T-helper 1 cell treated with Interleukin-12 subunit alpha and Interleukin-12 subunit beta and Interleukin-4 antibody, amounts not matched to agents 30 μg/mL and 1 μg/mL, for 36 hours (primary cell): ENCODE measurements around the gene STAT6.

Experiments used
- H3K27ac Mint-ChIP-seq: one replicate; pipeline ENCODE4 v1.8.0; 2021; ENCODE audit warnings: mild to moderate bottlenecking, mixed read lengths
- H3K27me3 Mint-ChIP-seq: one replicate; pipeline ENCODE4 v1.8.0; 2021; ENCODE audit warnings: low read depth, mixed read lengths
- H3K36me3 Mint-ChIP-seq: one replicate; pipeline ENCODE4 v1.8.0; 2021; ENCODE audit warnings: low read depth, mixed read lengths
- H3K4me1 Mint-ChIP-seq: one replicate; pipeline ENCODE4 v1.8.0; 2021; ENCODE audit warnings: low read depth, mixed read lengths
- H3K4me3 Mint-ChIP-seq: one replicate; pipeline ENCODE4 v1.8.0; 2021; ENCODE audit warnings: mild to moderate bottlenecking, moderate library complexity, mixed read lengths
- H3K9me3 Mint-ChIP-seq: one replicate; pipeline ENCODE4 v1.8.0; 2021; ENCODE audit warnings: mixed read lengths

STAT6 gene

DNA sequence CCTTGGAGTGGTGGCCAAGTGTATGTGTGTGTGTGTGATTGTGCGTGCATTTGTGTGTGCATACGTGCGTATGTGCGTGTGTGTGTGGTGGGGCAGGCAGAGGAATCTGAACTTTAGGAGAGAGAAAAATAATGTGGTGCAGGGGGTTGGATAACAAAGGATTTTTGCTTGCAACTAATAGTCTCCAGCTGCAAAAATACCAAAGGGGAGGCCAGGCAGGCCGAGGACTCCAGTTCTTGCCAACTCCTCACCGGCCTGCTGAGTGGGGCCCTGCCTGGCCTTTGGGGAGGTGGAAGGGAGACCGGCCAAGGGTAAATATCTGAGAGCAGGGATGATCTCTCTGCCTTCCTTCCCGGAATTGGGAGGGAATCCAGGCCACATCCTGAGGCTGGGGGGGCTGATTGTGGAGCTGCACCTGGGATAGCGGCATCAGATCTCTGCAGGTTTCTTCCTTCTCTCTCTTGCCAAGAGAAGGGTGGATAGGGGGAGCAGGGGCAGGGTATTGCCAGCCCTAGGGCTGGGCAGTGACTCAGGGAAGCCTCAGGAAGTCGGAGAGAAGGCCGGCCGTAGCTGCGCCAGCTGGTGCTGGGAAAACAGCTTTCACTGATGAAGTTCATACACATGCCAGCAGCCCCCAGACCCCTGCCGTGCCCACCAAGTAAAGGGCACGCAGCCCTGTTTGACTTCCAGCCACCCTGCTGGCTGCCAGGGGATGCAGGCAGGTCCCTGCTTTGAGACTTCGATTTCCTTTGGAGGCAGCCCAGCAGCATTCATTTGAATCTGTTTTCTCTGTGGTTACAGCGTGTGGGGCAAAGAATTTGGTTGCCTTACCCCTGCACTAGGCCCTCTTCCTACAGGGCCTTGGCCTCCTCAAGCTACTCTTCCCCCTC is 40.8 kb upstream of the STAT6 start:
- Mint-ChIP-seq H3K4me3 (no peak overlapping the region), H3K9me3 (no peaks in the 10 kb centered on the region), H3K4me1 (no peaks in the 10 kb centered on the region), H3K36me3 (no peaks in the 10 kb centered on the region), H3K27me3 (peaks cover 4% of the 10 kb centered on the region), H3K27ac (no peak overlapping the region)

DNA sequence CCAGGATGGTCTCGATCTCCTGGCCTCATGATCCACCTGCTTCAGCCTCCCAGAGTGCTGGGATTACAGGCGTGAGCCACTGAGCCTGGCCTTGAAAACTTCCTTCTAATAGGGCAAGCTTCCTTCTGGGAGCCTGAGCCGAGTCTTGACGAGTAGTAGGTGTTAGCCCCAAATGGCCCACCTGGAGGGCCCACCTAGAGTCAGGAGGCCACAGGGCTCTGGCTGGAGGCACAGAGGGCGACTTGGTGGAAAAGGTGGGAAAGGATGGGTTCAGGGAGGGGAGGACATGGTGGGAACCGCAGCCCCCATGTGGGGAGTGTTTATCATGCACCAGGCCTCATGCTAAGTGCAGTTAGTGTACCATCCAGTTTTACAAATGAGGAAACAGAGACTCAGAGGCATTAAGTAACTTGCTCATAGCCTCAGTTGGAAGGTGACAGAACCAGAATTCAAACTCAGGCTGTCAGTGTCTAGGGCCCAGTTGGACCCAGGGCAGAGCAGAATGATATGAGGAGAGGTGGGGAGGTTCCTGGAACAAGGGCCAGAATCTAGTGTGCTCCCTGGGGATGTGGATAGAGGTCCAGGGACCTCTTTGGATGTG is 39.3 kb upstream of the STAT6 start:
- Mint-ChIP-seq H3K27ac (no peak overlapping the region), H3K27me3 (peaks cover 4% of the 10 kb centered on the region), H3K36me3 (no peaks in the 10 kb centered on the region), H3K4me1 (no peaks in the 10 kb centered on the region), H3K4me3 (no peak overlapping the region), H3K9me3 (no peaks in the 10 kb centered on the region)

DNA sequence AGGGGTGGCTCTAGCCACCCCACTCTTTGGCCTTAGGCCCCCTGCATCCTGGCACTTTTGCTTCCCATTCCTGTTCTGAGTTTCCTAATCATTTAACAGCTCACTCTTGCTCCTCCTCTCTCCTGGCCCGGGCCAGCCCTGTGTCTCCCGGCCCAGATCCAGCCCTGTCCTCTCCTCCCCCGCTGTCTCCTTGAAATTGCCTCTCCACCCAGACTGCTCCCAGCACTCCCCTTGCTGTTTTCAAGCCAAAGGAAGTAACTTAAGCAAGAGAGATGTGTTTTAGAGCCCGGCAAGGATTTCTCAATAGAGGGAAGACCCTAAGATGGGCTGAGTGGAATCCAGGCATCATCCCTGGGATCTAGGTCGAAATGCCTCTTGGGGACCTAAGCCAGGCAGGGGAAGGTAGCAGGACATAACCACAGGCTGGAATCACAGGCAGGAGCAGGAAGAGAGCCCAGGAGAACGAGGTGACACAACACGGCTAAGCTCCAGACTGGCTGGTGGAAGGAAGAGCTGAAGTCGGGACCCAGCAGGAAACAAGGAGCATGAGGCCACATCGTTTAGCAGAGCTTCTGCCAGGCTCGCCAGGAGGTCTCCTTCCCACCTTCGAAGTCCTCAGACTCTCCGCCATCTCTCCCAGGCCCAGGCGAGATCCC is 38.2 kb upstream of the STAT6 start:
- H3K27me3 Mint-ChIP-seq: no peaks in the 10 kb centered on the region
- no peaks in the 10 kb centered on the region for H3K9me3 Mint-ChIP-seq
- H3K4me3 Mint-ChIP-seq: no peak overlapping the region
- no peaks in the 10 kb centered on the region for H3K4me1 Mint-ChIP-seq
- no peaks in the 10 kb centered on the region for H3K36me3 Mint-ChIP-seq
- H3K27ac Mint-ChIP-seq: no peak overlapping the region

DNA sequence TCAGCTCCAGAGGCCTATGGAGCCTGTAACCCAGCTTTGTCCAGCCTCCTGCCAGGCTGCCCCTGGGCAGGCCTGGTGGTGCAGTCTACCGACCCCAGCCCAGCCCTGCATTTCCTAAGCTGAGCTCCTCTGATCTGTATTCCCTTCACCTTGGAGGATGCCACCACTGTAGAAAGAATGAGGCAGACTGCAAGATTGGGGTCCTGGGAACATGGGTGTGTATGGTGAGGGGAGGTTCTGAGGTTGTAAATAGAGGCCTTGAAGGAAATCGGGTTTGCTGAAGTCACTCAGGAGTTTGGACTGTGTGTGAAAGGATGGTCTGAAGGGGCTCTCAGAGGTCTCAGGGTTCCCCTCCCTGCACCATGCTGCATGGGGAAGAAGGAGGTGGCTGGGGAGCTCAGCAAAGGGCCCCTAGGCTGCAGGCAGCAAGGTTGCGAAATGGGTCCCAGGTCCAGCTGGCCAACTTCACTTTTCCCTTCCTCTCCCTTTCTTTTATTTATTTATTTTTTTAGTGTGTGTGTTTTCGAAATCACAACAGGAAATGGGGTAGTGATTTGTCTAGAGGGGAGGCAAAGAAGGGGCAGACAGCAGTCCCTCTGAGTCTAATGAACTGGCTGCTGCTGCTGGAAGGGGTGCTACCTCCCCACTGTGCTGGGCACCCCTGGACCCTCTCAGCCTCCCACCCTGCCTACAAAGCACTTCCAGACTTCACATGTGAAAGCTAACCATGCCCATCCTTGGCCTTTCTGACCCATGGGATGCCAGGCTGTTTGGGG is 37.5 kb upstream of the STAT6 start:
- H3K9me3 Mint-ChIP-seq: no peaks in the 10 kb centered on the region
- peaks cover 4% of the 10 kb centered on the region for H3K27me3 Mint-ChIP-seq
- H3K36me3 Mint-ChIP-seq: no peaks in the 10 kb centered on the region
- H3K27ac Mint-ChIP-seq: no peak overlapping the region
- H3K4me3 Mint-ChIP-seq: no peak overlapping the region
- H3K4me1 Mint-ChIP-seq: no peaks in the 10 kb centered on the region

DNA sequence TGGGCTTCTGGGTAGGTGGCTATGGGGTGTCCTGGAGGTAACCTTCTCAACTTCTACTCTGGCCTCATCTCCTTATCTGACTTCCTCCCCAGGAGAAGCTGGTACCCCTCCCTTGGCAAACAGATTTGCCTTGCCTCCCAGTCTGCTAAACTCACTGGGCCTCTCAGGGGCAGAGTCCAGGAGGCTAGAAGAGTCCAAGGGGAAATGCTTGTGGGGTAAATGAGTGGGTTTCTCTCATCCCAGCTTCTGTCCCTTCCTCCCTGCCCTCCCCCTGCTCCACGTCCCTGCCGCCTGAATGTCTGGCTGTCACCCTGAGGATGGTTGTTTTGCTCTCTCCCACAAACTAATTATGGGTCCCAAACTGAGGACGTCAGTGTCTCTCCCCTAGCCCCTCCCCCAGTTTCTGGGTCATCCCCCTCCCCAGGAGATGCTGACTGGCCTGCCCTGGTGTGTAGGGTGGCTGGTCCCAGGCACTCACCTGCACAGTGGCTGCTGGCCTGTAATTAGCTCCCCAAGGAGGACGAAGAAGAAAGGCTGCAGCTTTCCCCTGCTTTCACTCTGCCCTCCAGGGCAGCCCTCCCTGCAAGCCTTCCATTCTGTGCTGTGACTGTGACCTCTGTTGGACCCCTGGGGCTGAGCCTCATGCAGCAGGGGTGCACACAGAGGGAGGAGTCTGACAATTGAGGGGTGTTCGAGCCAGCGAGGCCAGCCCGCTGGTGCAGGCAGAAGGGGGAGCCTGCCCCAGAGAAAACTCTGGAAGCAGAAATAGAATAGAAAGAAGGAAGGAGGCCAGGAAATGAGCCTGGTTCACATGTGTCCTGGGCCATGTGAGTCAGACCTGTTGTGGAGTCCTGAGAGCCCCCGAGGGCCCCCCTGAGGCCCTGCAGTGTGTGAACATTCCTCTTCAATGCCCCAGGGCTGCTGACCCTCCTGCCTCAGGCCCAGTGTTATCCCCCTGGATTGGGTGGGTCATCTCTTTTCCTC is 36.1 kb upstream of the STAT6 start, which contains the start of gene LRP1-AS:
Gene LRP1-AS, minus strand, starts transcription at position 659 of the 984 bp plus-strand sequence.
- Mint-ChIP-seq H3K36me3 (no peaks in the 10 kb centered on the region), H3K27ac (no peak within 1 kb of the TSS), H3K9me3 (no peaks in the 10 kb centered on the region), H3K4me3 (no peak within 1 kb of the TSS), H3K4me1 (no peaks in the 10 kb centered on the region), H3K27me3 (peaks cover 4% of the 10 kb centered on the region)

DNA sequence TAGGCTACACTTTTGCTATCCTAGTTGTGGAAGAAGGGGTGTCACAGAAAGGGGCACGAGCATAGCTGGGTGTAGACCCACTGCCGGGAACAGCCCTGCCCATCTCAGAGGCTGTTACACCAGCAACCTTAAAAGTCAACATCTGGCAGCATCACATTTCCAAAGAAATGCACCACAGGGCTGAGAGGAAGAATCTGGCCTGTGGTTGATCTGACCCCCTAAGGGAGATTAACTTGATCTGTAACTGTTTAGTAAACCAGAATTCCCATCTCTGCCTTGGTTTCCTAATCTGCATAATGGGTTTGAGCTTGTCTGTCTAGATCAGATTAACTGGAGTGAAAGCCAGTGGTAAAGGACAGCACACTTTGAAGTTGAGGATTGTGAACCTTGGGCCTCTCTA is 34.9 kb upstream of the STAT6 start:
- H3K4me1 Mint-ChIP-seq: no peaks in the 10 kb centered on the region
- H3K36me3 Mint-ChIP-seq: no peaks in the 10 kb centered on the region
- H3K4me3 Mint-ChIP-seq: no peak overlapping the region
- no peaks in the 10 kb centered on the region for H3K9me3 Mint-ChIP-seq
- peaks cover 4% of the 10 kb centered on the region for H3K27me3 Mint-ChIP-seq
- no peak overlapping the region for H3K27ac Mint-ChIP-seq

DNA sequence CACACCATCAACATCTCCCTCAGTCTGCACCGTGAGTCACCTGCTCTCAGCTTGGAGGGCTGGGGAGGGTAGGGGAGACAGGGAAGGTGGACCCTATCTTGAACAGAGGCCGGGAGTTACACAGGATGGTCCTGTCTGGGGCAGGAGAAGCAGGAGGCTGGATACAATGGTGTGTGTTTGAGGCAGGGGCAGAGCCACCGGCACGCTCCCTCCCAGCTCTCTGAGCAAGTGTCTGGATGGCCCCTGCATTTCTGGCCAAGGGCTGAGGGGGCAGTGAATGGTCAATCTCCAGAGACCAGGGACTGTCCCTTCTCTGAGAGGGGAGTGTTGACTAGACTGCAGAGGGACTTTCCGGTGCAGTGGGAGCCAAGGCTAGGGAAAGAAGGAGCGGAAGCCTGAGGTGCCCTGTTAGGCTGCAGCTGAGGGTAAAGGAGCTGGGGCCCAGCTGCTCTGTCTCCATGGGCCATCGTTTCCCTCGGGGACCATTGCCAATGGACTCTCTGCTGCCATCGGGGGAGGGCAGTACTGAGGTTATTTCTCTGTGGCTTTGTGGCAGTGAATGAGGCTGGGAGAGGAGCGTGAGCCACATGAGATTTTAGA is 34.4 kb upstream of the STAT6 start:
- peaks cover 4% of the 10 kb centered on the region for H3K27me3 Mint-ChIP-seq
- no peaks in the 10 kb centered on the region for H3K36me3 Mint-ChIP-seq
- H3K4me3 Mint-ChIP-seq: no peak overlapping the region
- no peaks in the 10 kb centered on the region for H3K9me3 Mint-ChIP-seq
- H3K4me1 Mint-ChIP-seq: no peaks in the 10 kb centered on the region
- no peak overlapping the region for H3K27ac Mint-ChIP-seq

DNA sequence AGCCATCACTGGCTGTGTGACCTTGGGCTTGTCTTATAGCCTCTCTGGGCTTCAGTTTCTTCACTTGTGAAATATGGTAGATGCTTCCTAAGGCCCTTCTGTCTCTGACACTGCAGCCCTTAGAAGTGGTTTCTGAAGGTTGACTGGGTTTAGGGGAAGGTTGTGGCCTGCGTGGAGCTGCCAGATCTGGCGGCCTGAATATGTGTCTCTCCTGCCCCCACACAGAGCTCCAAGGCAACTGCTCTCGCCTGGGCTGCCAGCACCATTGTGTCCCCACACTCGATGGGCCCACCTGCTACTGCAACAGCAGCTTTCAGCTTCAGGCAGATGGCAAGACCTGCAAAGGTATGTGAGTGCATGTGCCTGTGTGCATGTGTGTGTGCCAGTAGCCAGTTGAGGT is 32.3 kb upstream of the STAT6 start:
- Mint-ChIP-seq H3K4me3 (no peak overlapping the region), H3K27ac (no peak overlapping the region), H3K4me1 (no peaks in the 10 kb centered on the region), H3K27me3 (peaks cover 4% of the 10 kb centered on the region), H3K9me3 (no peaks in the 10 kb centered on the region), H3K36me3 (no peaks in the 10 kb centered on the region)

DNA sequence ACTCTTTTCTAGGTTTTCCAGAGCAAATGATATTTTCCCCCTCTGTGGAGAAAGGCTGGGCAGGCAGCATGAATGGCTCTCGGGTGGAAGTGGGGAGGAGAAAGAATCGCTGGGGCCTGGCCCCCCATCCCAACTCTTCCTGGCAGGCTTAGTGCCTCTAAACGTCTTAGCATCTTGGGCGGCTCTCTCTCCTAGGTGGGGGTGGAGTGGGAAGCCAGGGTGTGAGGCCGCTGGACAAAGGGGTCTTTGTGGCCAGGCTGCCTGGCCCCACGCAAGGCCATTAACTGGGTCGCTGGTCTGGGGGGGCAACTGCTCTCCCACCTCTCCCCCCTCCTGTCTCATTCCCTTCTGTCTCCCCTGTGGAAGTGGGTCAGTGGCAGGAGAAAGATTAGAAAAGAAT is 31.6 kb upstream of the STAT6 start:
- H3K4me1 Mint-ChIP-seq: no peaks in the 10 kb centered on the region
- no peak overlapping the region for H3K27ac Mint-ChIP-seq
- no peaks in the 10 kb centered on the region for H3K36me3 Mint-ChIP-seq
- H3K4me3 Mint-ChIP-seq: no peak overlapping the region
- H3K9me3 Mint-ChIP-seq: no peaks in the 10 kb centered on the region
- H3K27me3 Mint-ChIP-seq: peaks cover 4% of the 10 kb centered on the region

DNA sequence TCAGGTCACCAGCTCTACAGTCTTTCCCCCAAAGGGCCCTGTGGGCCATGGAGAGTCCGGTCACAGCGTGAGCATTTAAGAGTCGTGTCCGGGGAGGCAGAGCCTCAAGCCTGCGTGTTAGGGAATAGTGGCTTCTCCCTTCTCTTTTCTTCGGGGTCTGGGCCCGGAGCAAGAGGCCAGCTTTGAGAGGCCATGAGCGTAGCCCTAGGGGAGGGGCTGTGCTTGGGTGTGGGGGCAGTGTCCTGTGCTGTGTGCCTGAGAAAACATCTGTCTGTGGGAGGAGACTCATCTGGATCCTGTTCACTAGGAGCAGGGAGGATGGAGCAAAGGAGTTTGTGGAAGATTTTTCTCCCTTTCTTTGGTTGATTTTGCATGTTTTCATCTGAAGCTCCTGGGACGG is 31.0 kb upstream of the STAT6 start:
- Mint-ChIP-seq H3K4me1 (no peaks in the 10 kb centered on the region), H3K27ac (no peak overlapping the region), H3K36me3 (no peaks in the 10 kb centered on the region), H3K27me3 (peaks cover 4% of the 10 kb centered on the region), H3K9me3 (no peaks in the 10 kb centered on the region), H3K4me3 (no peak overlapping the region)

DNA sequence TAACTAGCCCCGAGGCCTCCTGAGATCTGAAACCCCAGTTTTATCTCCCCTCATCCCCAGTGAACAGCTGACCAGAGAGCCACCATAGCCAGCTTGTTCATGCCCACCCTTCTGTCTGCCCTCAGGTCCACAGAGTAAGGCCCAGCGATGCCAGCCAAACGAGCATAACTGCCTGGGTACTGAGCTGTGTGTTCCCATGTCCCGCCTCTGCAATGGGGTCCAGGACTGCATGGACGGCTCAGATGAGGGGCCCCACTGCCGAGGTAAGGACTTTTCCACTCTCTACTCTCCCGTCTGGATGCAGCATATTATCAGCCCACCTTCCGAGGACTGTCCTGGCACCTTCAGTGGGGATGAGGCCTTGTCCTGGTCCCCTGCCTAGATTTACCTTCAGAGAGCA is 30.1 kb upstream of the STAT6 start:
- Mint-ChIP-seq H3K4me3 (no peak overlapping the region), H3K27ac (no peak overlapping the region), H3K9me3 (no peaks in the 10 kb centered on the region), H3K4me1 (no peaks in the 10 kb centered on the region), H3K36me3 (no peaks in the 10 kb centered on the region), H3K27me3 (peaks cover 4% of the 10 kb centered on the region)

DNA sequence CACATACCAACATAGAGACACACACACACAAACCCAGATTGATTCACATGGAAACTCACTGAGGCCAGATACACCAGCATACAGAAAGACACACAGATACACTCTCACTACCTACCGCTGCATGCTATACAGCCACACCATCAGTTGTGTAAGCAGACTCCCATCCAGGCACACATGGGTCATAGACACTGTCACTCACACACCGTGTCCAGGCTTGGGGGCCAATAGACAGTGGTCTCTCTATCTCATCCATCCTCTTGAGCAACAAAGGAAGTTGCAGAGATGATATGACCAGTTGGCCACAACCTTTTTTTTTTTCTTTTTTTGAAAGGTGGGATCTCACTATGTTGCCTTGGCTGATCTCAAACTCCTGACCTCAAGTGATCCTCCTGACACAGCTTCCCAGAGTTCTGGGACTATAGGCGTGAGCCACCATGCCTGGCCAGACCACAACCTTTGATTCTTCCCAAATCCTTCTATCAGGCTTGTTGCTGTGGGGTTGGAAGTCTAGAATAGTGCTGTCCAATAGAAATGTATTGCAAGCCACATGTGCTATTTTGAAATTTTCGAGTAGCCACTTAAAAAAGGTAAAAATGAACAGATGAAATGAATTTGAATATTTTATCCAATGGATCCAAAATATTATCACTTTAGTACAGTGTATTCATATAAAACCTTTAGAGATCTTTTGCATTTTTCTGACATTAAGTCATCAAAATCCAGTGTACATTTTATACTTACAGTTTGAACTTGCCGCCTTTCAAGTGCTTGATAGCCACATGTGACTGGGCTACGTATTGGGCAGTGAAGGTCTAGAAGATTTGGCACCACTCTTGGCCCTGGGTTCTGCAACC is 28.9 kb upstream of the STAT6 start:
- H3K27me3 Mint-ChIP-seq: peaks cover 4% of the 10 kb centered on the region
- H3K27ac Mint-ChIP-seq: no peak overlapping the region
- H3K9me3 Mint-ChIP-seq: no peaks in the 10 kb centered on the region
- no peaks in the 10 kb centered on the region for H3K36me3 Mint-ChIP-seq
- H3K4me1 Mint-ChIP-seq: no peaks in the 10 kb centered on the region
- no peak overlapping the region for H3K4me3 Mint-ChIP-seq
